SK-N-SH (cell line): ENCODE results near the gene MYORG. TPM values are rescaled to one million over a fixed set of nuclear protein-coding genes. Genes with fewer than 3 reads are reported as not detected.

Experiments used
- CTCF ChIA-PET: fragments of 300-600, 350-600 bp; formaldehyde crosslinking; extraction: SDS; loops from one replicate; lab custom pipeline; 2021; lab: Yijun Ruan, JAX
- POLR2A ChIA-PET: fragments of 350-600 bp; sonication (Branson Sonifier 250); formaldehyde crosslinking; extraction: SDS; loops from one replicate; lab custom pipeline; 2020; ENCODE audit warnings: antibody characterized with exemption, inconsistent platforms; lab: Yijun Ruan, JAX
- DNase-seq: peaks from one replicate; pipeline ENCODE4 v3.0.0; 2012
- H2AFZ ChIP-seq: fragments of 200-600 bp; sonication (generic); 2 replicates; pipeline ENCODE4 v1.8.1; 2016; ENCODE audit warnings: antibody characterized with exemption, mild to moderate bottlenecking, low read depth
- H3F3A ChIP-seq: fragments of 200-600 bp; sonication (generic); replicated peaks from 2 replicates; pipeline ENCODE3; 2016; ENCODE audit warnings: antibody characterized with exemption, mild to moderate bottlenecking; ENCODE audit not compliant: insufficient read depth
- H3K27ac ChIP-seq, 2 experiments: fragments of 200-500 bp in 1 of 2; fragments of 200-600 bp in 1 of 2; sonication (Bioruptor generic) in 1 of 2; sonication (generic), shearing (Covaris generic) in 1 of 2; 2 replicates each; pipeline versions ENCODE4 v1.5.1 to v1.6.1; 2014 to 2016; ENCODE audit warnings: low read depth in 2 of 2, inconsistent platforms in 1 of 2, low read length in 1 of 2, mild to moderate bottlenecking in 1 of 2, mixed read lengths in 1 of 2
- H3K27me3 ChIP-seq: fragments of 200-600 bp; sonication (generic), shearing (Covaris generic); 2 replicates; pipeline ENCODE4 v1.6.1; 2016; ENCODE audit warnings: mixed run types; ENCODE audit not compliant: insufficient read depth
- H3K36me3 ChIP-seq, 2 experiments: fragments of 200-500 bp in 1 of 2; fragments of 200-600 bp in 1 of 2; sonication (Bioruptor generic) in 1 of 2; sonication (generic) in 1 of 2; replicated peaks in 1 of 2; 2 replicates each; pipeline versions ENCODE3 to v1.5.1; 2014 to 2016; ENCODE audit warnings: low read length in 1 of 2, mild to moderate bottlenecking in 1 of 2; ENCODE audit not compliant: insufficient read depth in 2 of 2, control insufficient read depth in 1 of 2
- H3K4me1 ChIP-seq, 2 experiments: fragments of 200-500 bp in 1 of 2; fragments of 200-600 bp in 1 of 2; sonication (Bioruptor generic) in 1 of 2; sonication (generic), shearing (Covaris generic) in 1 of 2; 2 replicates each; pipeline versions ENCODE4 v1.5.1 to v1.6.1; 2014 to 2016; ENCODE audit warnings: low read depth in 1 of 2, low read length in 1 of 2, mixed run types in 1 of 2; ENCODE audit not compliant: insufficient read depth in 2 of 2, control insufficient read depth in 1 of 2
- H3K4me2 ChIP-seq: fragments of 200-600 bp; sonication (generic), shearing (Covaris generic); 2 replicates; pipeline ENCODE4 v1.6.1; 2017; ENCODE audit warnings: mixed run types
- H3K4me3 ChIP-seq, 2 experiments: fragments of 200-500 bp in 1 of 2; fragments of 200-600 bp in 1 of 2; sonication (Bioruptor generic) in 1 of 2; sonication (generic), shearing (Covaris generic) in 1 of 2; 2 replicates each; pipeline versions ENCODE4 v1.5.1 to v1.8.1; 2014 to 2016; ENCODE audit warnings: low read depth in 2 of 2, inconsistent platforms in 1 of 2, low read length in 1 of 2, mild to moderate bottlenecking in 1 of 2, mixed read lengths in 1 of 2, moderate library complexity in 1 of 2
- H3K79me2 ChIP-seq: fragments of 200-600 bp; sonication (generic); 2 replicates; pipeline ENCODE4 v1.8.1; 2017; ENCODE audit warnings: mild to moderate bottlenecking; ENCODE audit not compliant: insufficient read depth
- H3K9ac ChIP-seq: fragments of 200-600 bp; sonication (generic); 2 replicates; pipeline ENCODE4 v1.6.1; 2017; ENCODE audit warnings: mixed run types
- H3K9me2 ChIP-seq: fragments of 200-600 bp; sonication (generic); 2 replicates; pipeline ENCODE4 v1.6.1; 2017; ENCODE audit warnings: mixed run types
- H3K9me3 ChIP-seq: fragments of 200-600 bp; sonication (generic); 2 replicates; pipeline ENCODE4 v1.6.1; 2017; ENCODE audit warnings: mixed run types, mild to moderate bottlenecking, moderate library complexity
- H4K20me1 ChIP-seq: fragments of 200-600 bp; sonication (generic); 2 replicates; pipeline ENCODE4 v1.6.1; 2017; ENCODE audit warnings: mild to moderate bottlenecking, mixed run types; ENCODE audit not compliant: insufficient read depth
- CHD2 ChIP-seq: fragments of 150-350 bp; IDR thresholded peaks from 2 replicates; pipeline ENCODE4 v1.6.1; 2018; ENCODE audit warnings: low read length; ENCODE audit not compliant: partially characterized antibody
- FOSL2 ChIP-seq: IDR thresholded peaks from 2 replicates; pipeline ENCODE4 v1.4.0; 2012; ENCODE audit warnings: low read depth, mild to moderate bottlenecking, moderate library complexity, borderline replicate concordance
- FOXJ3 ChIP-seq: sonication (generic); formaldehyde crosslinking; IDR thresholded peaks from 2 replicates; pipeline ENCODE4 v1.5.1; 2020; ENCODE audit warnings: mild to moderate bottlenecking, missing genetic modification reagents
- JUND ChIP-seq: IDR thresholded peaks from 2 replicates; pipeline ENCODE4 v1.4.0; 2012
- MEF2A ChIP-seq: IDR thresholded peaks from 2 replicates; pipeline ENCODE4 v1.4.0; 2012; ENCODE audit warnings: low read depth, borderline replicate concordance
- MXI1 ChIP-seq: IDR thresholded peaks from 2 replicates; pipeline ENCODE4 v1.6.1; 2012; ENCODE audit warnings: mild to moderate bottlenecking, low read depth, low read length, improper control_type of control experiment
- NFIC ChIP-seq: IDR thresholded peaks from 2 replicates; pipeline ENCODE4 v1.4.0; 2012; ENCODE audit warnings: borderline replicate concordance
- NRF1 ChIP-seq: IDR thresholded peaks from 2 replicates; pipeline ENCODE4 v1.6.1; 2012; ENCODE audit warnings: low read depth, mild to moderate bottlenecking, low read length
- RAD21 ChIP-seq: IDR thresholded peaks from 2 replicates; pipeline ENCODE4 v1.6.1; 2012; ENCODE audit warnings: mild to moderate bottlenecking, low read length
- TAF1 ChIP-seq: IDR thresholded peaks from 2 replicates; pipeline ENCODE4 v1.6.1; 2012; ENCODE audit warnings: low read depth, mild to moderate bottlenecking, low read length, moderate library complexity, borderline replicate concordance
- TCF12 ChIP-seq: IDR thresholded peaks from 2 replicates; pipeline ENCODE4 v1.4.0; 2012
- TEAD4 ChIP-seq: IDR thresholded peaks from 2 replicates; pipeline ENCODE4 v1.4.0; 2012; ENCODE audit warnings: mild to moderate bottlenecking, borderline replicate concordance; ENCODE audit not compliant: insufficient read depth
- WGBS: methylation state at CpG from one replicate; pipeline ENCODE4 v1.1.6; 2017; ENCODE audit warnings: low lambda C conversion rate; 5-methylcytosine and 5-hydroxymethylcytosine counted together
- polyA plus RNA-seq, 3 experiments: library from polyadenylated mRNA; depleted of rRNA; stranded (reverse); fragments of >200 nt; gene quantifications; 2 replicates each; pipeline ENCODE4 v1.2.3, GENCODE V29; 2012
- TF ChIP-seq, protein P1 (sequence below): fragments of 150-350 bp; IDR thresholded peaks from 2 replicates; pipeline ENCODE4 v1.6.1; 2017; ENCODE audit warnings: antibody characterized with exemption, low read length, low read depth, borderline replicate concordance
- TF ChIP-seq, protein P2 (sequence below): IDR thresholded peaks from 2 replicates; pipeline ENCODE4 v1.6.1; 2012; ENCODE audit warnings: mild to moderate bottlenecking, low read depth, low read length, moderate library complexity

MYORG gene
- polyA plus RNA-seq, 1 of the 3 experiments (the other 2 are of a cell fraction), result 1.1 TPM

DNA sequence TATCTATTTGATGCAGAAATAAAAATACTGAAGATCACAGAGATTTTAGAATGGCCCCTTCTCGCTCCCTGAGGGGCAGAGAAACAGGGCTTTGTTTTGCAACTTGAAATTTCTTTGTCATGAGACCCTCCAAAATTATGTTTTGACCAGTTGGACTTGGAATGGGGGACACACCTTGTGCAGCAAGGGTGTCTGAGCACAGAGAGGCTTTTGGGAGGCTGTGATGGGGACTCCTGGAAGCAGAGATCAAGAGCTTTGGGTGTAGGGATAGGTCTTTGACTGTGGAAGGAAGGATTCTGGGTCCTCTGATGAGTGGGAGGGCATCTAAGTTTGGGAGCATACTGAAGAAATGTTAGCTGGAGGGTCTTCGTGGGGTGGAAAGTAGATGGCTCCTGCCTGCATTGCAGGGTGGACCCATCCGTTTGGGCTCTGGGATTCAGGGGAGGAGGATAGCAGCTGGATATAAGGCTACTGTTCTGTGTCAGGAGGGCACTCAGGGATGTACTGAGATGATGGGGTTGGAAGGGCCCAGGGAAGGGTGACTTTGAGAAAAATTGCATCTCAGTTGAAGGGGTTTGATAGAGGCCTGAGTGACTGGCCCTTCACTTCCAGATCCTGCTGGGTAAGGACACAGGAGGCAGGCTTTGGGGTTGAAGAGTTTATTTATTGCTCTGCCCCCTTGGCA, 1.8 kb upstream of the MYORG start:
- POLR2A ChIA-PET, result no interaction called here
- Histone ChIP-seq H2AFZ (no peak overlapping the region), H4K20me1 (no peaks in the 10 kb centered on the region)

DNA sequence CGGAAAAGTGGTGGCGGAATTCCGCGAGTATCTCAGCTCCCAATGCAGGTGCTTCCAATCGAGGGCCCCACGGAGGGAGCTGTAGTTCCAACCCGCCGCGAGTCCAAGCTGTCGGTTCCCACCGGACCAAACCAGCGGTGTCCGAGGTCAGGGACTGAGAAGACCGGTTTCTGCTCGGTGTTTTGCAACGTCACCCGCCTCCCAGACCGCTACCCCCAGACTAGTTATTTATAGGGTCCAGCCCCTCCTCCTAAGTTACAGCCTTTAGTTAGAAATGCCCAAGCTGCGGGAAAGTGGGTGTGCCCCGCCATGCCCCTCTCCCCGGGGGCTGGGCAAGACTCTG, 677 bp upstream of the MYORG start:
- peak overlapping the region; percentile 89 for H2AFZ ChIP-seq
- 26% methylated on average over 21 of the region's 21 CpGs for WGBS
- no peaks in the 10 kb centered on the region for H3K79me2 ChIP-seq
- H3F3A ChIP-seq, result peaks cover 4% of the 10 kb centered on the region
- CTCF ChIA-PET, result interaction anchor here (0.7 to 8.0 kb wide), 11 partner anchors 12 to 214 kb away, joined by 3 to 149 read pairs (median 4); no protein-coding TSS in a partner anchor
- no peaks in the 10 kb centered on the region for H3K27me3 ChIP-seq
- POLR2A ChIA-PET, result interaction anchor here (1.8 kb wide), 1 partner anchor 32 kb away, joined by 6 read pairs; no protein-coding TSS in a partner anchor
- H4K20me1 ChIP-seq, result no peaks in the 10 kb centered on the region
- H3K4me2 ChIP-seq, result peak overlapping the region; percentile 94
- no peak overlapping the region for H3K9ac ChIP-seq
- no peaks in the 10 kb centered on the region for H3K9me2 ChIP-seq
- peaks cover 7 to 40% of the 10 kb centered on the region in 2 experiments; a peak in 3 of 4 replicates for H3K4me1 ChIP-seq
- DNase-seq, result peak; percentile 40
- peak overlapping the region in 1 of 2 experiments; percentile 44; a peak in 1 of 4 replicates for H3K27ac ChIP-seq
- H3K4me3 ChIP-seq, result peak overlapping the region; percentile 83 to 84
- no peaks in the 10 kb centered on the region for H3K36me3 ChIP-seq
- H3K9me3 ChIP-seq, result no peaks in the 10 kb centered on the region
- TF ChIP-seq, protein P1, sequence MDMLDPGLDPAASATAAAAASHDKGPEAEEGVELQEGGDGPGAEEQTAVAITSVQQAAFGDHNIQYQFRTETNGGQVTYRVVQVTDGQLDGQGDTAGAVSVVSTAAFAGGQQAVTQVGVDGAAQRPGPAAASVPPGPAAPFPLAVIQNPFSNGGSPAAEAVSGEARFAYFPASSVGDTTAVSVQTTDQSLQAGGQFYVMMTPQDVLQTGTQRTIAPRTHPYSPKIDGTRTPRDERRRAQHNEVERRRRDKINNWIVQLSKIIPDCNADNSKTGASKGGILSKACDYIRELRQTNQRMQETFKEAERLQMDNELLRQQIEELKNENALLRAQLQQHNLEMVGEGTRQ, result no peak
- TF ChIP-seq CHD2 (no peak), MXI1 (no peak)
- TF ChIP-seq, protein P2, sequence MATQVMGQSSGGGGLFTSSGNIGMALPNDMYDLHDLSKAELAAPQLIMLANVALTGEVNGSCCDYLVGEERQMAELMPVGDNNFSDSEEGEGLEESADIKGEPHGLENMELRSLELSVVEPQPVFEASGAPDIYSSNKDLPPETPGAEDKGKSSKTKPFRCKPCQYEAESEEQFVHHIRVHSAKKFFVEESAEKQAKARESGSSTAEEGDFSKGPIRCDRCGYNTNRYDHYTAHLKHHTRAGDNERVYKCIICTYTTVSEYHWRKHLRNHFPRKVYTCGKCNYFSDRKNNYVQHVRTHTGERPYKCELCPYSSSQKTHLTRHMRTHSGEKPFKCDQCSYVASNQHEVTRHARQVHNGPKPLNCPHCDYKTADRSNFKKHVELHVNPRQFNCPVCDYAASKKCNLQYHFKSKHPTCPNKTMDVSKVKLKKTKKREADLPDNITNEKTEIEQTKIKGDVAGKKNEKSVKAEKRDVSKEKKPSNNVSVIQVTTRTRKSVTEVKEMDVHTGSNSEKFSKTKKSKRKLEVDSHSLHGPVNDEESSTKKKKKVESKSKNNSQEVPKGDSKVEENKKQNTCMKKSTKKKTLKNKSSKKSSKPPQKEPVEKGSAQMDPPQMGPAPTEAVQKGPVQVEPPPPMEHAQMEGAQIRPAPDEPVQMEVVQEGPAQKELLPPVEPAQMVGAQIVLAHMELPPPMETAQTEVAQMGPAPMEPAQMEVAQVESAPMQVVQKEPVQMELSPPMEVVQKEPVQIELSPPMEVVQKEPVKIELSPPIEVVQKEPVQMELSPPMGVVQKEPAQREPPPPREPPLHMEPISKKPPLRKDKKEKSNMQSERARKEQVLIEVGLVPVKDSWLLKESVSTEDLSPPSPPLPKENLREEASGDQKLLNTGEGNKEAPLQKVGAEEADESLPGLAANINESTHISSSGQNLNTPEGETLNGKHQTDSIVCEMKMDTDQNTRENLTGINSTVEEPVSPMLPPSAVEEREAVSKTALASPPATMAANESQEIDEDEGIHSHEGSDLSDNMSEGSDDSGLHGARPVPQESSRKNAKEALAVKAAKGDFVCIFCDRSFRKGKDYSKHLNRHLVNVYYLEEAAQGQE, result no peak

More for the DNA sequence above, 1.8 kb upstream of the MYORG start:
- H3K9me3 ChIP-seq, result no peaks in the 10 kb centered on the region
- H3K4me1 ChIP-seq, result peaks cover 7 to 34% of the 10 kb centered on the region in 2 experiments; a peak in 3 of 4 replicates
- TF ChIP-seq TAF1, result no peak
- TF ChIP-seq, protein P1, result no peak
- no peak for TF ChIP-seq TEAD4
- TF ChIP-seq MEF2A, result no peak
- no peak for TF ChIP-seq NFIC
- no peak for TF ChIP-seq RAD21
- no peak for TF ChIP-seq TCF12
- TF ChIP-seq FOSL2, result no peak
- TF ChIP-seq FOXJ3 (CRISPR knock-in tag), result no peak
- no peak for TF ChIP-seq JUND
- TF ChIP-seq NRF1, result no peak
- CTCF ChIA-PET, result interaction anchor here (0.6 to 8.0 kb wide), 23 partner anchors 12 to 356 kb away, joined by 3 to 149 read pairs (median 4); no protein-coding TSS in a partner anchor
- peaks cover 4% of the 10 kb centered on the region for H3F3A ChIP-seq
- H3K79me2 ChIP-seq, result no peaks in the 10 kb centered on the region
- 78% methylated on average over 3 of the region's 3 CpGs for WGBS
- H3K27me3 ChIP-seq, result no peaks in the 10 kb centered on the region
- H3K27ac ChIP-seq, result no peak overlapping the region
- no peak overlapping the region for H3K4me2 ChIP-seq
- H3K9me2 ChIP-seq, result no peaks in the 10 kb centered on the region
- H3K4me3 ChIP-seq, result no peak overlapping the region
- no peak for DNase-seq
- H3K9ac ChIP-seq, result no peak overlapping the region
- no peaks in the 10 kb centered on the region for H3K36me3 ChIP-seq
